ENCODE data around the gene H6PD. TPM values are rescaled to one million over a fixed set of nuclear protein-coding genes. Genes with fewer than 3 reads are reported as not detected.

The H6PD gene
- total and polyA plus RNA-seq, 4 donors: 15.2 to 22.1 (median 17.9) TPM

- peaks cover 9% of the 10 kb centered on the region for H3K36me3 ChIP-seq (ENCODE audit: control insufficient read depth, insufficient read depth, low read length)
- WGBS (ENCODE audit: insufficient coverage): 68% methylated on average over 7 of the region's 9 CpGs
- peaks cover 56% of the 10 kb centered on the region for H3K4me1 ChIP-seq (ENCODE audit: control insufficient read depth, insufficient read depth, low read length)
- no peak for DNase-seq (ENCODE audit: low read depth in 4 of 6, low spot score in 6 of 6)
- no peaks in the 10 kb centered on the region for H3K27me3 ChIP-seq (ENCODE audit: control insufficient read depth, insufficient read depth, low read length)
- H3K4me3 ChIP-seq (ENCODE audit: low read depth, low read length): no peak overlapping the region
- no peaks in the 10 kb centered on the region for H3K9me3 ChIP-seq (ENCODE audit: control insufficient read depth, insufficient read depth, low read length)
- no peak overlapping the region for H3K27ac ChIP-seq (ENCODE audit: low read depth, low read length)
Measured at GRCh38 chr1:9311479-9311878, 76.9 kb downstream of the H6PD start.

DNA sequence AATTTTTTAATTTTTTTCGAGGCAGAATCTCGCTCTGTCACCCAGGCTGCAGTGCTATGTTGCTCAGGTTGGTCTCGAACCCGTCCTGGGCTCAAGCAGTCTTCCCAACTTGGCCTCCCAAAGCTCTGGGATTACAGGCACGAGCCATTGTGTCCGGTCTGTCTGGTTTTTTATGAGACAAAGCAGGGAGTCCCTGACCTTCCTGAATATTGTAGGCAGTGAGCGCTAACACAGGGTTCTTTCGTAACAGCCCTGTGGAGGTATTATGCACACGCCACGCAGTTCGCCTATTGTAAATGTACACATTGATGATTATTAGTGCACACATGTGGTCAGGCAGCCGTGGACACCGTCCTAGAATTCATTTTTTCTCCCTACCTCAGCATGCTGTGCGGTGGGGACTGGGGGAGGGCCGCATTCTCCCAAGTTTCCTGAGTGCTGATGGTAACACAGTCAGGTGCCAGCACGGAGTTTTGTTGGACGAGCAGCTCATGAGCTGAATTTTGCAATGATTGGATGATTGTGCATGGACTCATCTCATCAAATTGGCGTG lies 77.7 kb downstream of the H6PD start:
- no peaks in the 10 kb centered on the region for H3K9me3 ChIP-seq (ENCODE audit: control insufficient read depth, insufficient read depth, low read length)
- H3K4me1 ChIP-seq (ENCODE audit: control insufficient read depth, insufficient read depth, low read length): peaks cover 59% of the 10 kb centered on the region
- H3K36me3 ChIP-seq (ENCODE audit: control insufficient read depth, insufficient read depth, low read length): peaks cover 12% of the 10 kb centered on the region
- no peak overlapping the region for H3K27ac ChIP-seq (ENCODE audit: low read depth, low read length)
- no peak for DNase-seq (ENCODE audit: low read depth in 4 of 6, low spot score in 6 of 6)
- 64% methylated on average over 13 of the region's 18 CpGs for WGBS (ENCODE audit: insufficient coverage)
- H3K4me3 ChIP-seq (ENCODE audit: low read depth, low read length): no peak overlapping the region
- no peaks in the 10 kb centered on the region for H3K27me3 ChIP-seq (ENCODE audit: control insufficient read depth, insufficient read depth, low read length)

DNA sequence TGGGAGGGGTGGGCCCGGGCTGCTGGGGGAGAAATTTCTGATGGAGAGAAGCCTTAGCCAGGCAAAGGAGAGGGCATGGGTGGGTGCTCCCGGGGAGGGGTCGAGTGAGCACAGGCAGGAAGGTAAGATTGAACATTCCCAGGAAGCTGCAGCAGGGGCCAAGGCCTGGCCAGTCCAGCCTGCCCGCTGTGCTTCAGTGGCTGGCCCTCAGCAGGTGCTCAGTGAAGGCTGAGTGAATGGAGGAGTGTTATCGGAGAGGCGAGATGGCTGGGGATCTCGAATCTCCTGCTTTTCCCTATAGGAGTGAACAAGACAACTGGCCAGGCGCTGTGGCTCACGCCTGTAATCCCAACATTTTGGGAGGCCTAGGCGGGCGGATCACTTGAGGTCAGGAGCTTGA lies 79.0 kb downstream of the H6PD start:
- H3K4me1 ChIP-seq (ENCODE audit: control insufficient read depth, insufficient read depth, low read length): peaks cover 67% of the 10 kb centered on the region
- 87% methylated on average over 11 of the region's 11 CpGs for WGBS (ENCODE audit: insufficient coverage)
- no peaks in the 10 kb centered on the region for H3K9me3 ChIP-seq (ENCODE audit: control insufficient read depth, insufficient read depth, low read length)
- H3K36me3 ChIP-seq (ENCODE audit: control insufficient read depth, insufficient read depth, low read length): peaks cover 12% of the 10 kb centered on the region
- H3K27me3 ChIP-seq (ENCODE audit: control insufficient read depth, insufficient read depth, low read length): no peaks in the 10 kb centered on the region
- no peak overlapping the region for H3K4me3 ChIP-seq (ENCODE audit: low read depth, low read length)
- DNase-seq (ENCODE audit: low read depth in 4 of 6, low spot score in 6 of 6): no peak
- H3K27ac ChIP-seq (ENCODE audit: low read depth, low read length): no peak overlapping the region

DNA sequence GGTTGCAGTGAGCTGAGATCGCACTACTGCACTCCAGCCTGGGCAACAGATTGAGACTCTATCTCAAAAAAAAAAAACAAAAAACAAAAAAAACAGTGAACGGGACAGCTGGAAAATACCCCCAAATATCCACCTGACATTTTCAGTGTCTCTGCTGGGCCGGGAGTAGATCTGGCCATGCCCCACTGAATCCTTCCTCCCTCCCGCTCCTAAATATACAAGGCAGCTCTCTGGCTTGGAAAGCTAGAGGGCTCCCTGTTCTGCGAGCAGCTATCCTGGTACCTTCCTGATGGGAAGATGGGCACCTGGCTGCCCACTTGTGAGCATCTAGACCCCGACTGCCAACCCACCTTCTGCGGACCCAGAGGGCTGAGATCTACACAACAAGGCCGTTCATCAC lies 79.5 kb downstream of the H6PD start:
- 79% methylated on average over 4 of the region's 8 CpGs for WGBS (ENCODE audit: insufficient coverage)
- no peak for DNase-seq (ENCODE audit: low read depth in 4 of 6, low spot score in 6 of 6)
- no peak overlapping the region for H3K4me3 ChIP-seq (ENCODE audit: low read depth, low read length)
- H3K9me3 ChIP-seq (ENCODE audit: control insufficient read depth, insufficient read depth, low read length): no peaks in the 10 kb centered on the region
- H3K27me3 ChIP-seq (ENCODE audit: control insufficient read depth, insufficient read depth, low read length): no peaks in the 10 kb centered on the region
- peaks cover 67% of the 10 kb centered on the region for H3K4me1 ChIP-seq (ENCODE audit: control insufficient read depth, insufficient read depth, low read length)
- H3K27ac ChIP-seq (ENCODE audit: low read depth, low read length): no peak overlapping the region
- peaks cover 14% of the 10 kb centered on the region for H3K36me3 ChIP-seq (ENCODE audit: control insufficient read depth, insufficient read depth, low read length)

- 73% methylated on average over 11 of the region's 11 CpGs for WGBS (ENCODE audit: insufficient coverage)
- H3K36me3 ChIP-seq (ENCODE audit: control insufficient read depth, insufficient read depth, low read length): peaks cover 21% of the 10 kb centered on the region
- no peaks in the 10 kb centered on the region for H3K9me3 ChIP-seq (ENCODE audit: control insufficient read depth, insufficient read depth, low read length)
- H3K4me3 ChIP-seq (ENCODE audit: low read depth, low read length): no peak overlapping the region
- no peak for DNase-seq (ENCODE audit: low read depth in 4 of 6, low spot score in 6 of 6)
- peaks cover 71% of the 10 kb centered on the region for H3K4me1 ChIP-seq (ENCODE audit: control insufficient read depth, insufficient read depth, low read length)
- no peaks in the 10 kb centered on the region for H3K27me3 ChIP-seq (ENCODE audit: control insufficient read depth, insufficient read depth, low read length)
- H3K27ac ChIP-seq (ENCODE audit: low read depth, low read length): no peak overlapping the region
Measured at GRCh38 chr1:9314711-9315379, 80.3 kb downstream of the H6PD start.

GRCh38 chr1:9315411-9316079 lies 81.0 kb downstream of the H6PD start:
- no peak overlapping the region for H3K27ac ChIP-seq (ENCODE audit: low read depth, low read length)
- peaks cover 71% of the 10 kb centered on the region for H3K4me1 ChIP-seq (ENCODE audit: control insufficient read depth, insufficient read depth, low read length)
- no peaks in the 10 kb centered on the region for H3K27me3 ChIP-seq (ENCODE audit: control insufficient read depth, insufficient read depth, low read length)
- H3K36me3 ChIP-seq (ENCODE audit: control insufficient read depth, insufficient read depth, low read length): peaks cover 22% of the 10 kb centered on the region
- no peak for DNase-seq (ENCODE audit: low read depth in 4 of 6, low spot score in 6 of 6)
- no peak overlapping the region for H3K4me3 ChIP-seq (ENCODE audit: low read depth, low read length)
- no peaks in the 10 kb centered on the region for H3K9me3 ChIP-seq (ENCODE audit: control insufficient read depth, insufficient read depth, low read length)
- 79% methylated on average over 16 of the region's 20 CpGs for WGBS (ENCODE audit: insufficient coverage)

DNA sequence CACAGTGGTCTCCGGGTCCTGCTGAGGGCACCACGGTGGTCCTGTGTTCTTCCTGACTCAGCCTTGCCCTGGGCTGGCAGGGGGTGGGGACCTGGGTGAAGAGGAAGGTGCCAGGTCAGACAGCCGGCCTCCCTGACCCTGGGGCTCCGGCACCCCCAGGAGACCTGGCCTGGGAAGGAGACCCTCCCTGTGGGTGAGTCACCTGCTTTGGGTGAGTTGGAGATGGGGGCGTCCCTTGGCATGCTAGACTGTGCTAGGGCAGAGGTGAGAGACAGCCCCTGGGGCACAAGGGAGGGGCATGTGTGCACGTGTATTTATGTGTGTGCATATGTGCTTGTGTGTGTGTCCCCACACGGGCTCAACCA lies 81.5 kb downstream of the H6PD start:
- 85% methylated on average over 6 of the region's 7 CpGs for WGBS (ENCODE audit: insufficient coverage)
- no peaks in the 10 kb centered on the region for H3K9me3 ChIP-seq (ENCODE audit: control insufficient read depth, insufficient read depth, low read length)
- no peaks in the 10 kb centered on the region for H3K27me3 ChIP-seq (ENCODE audit: control insufficient read depth, insufficient read depth, low read length)
- H3K36me3 ChIP-seq (ENCODE audit: control insufficient read depth, insufficient read depth, low read length): peaks cover 22% of the 10 kb centered on the region
- H3K4me3 ChIP-seq (ENCODE audit: low read depth, low read length): no peak overlapping the region
- H3K27ac ChIP-seq (ENCODE audit: low read depth, low read length): no peak overlapping the region
- no peak for DNase-seq (ENCODE audit: low read depth in 4 of 6, low spot score in 6 of 6)
- peaks cover 71% of the 10 kb centered on the region for H3K4me1 ChIP-seq (ENCODE audit: control insufficient read depth, insufficient read depth, low read length)

GRCh38 chr1:9316512-9316911 lies 81.9 kb downstream of the H6PD start:
- peaks cover 72% of the 10 kb centered on the region for H3K4me1 ChIP-seq (ENCODE audit: control insufficient read depth, insufficient read depth, low read length)
- H3K9me3 ChIP-seq (ENCODE audit: control insufficient read depth, insufficient read depth, low read length): no peaks in the 10 kb centered on the region
- H3K27me3 ChIP-seq (ENCODE audit: control insufficient read depth, insufficient read depth, low read length): no peaks in the 10 kb centered on the region
- peaks cover 22% of the 10 kb centered on the region for H3K36me3 ChIP-seq (ENCODE audit: control insufficient read depth, insufficient read depth, low read length)
- 94% methylated on average over 24 of the region's 24 CpGs for WGBS (ENCODE audit: insufficient coverage)
- no peak for DNase-seq (ENCODE audit: low read depth in 4 of 6, low spot score in 6 of 6)
- H3K27ac ChIP-seq (ENCODE audit: low read depth, low read length): no peak overlapping the region
- no peak overlapping the region for H3K4me3 ChIP-seq (ENCODE audit: low read depth, low read length)

DNA sequence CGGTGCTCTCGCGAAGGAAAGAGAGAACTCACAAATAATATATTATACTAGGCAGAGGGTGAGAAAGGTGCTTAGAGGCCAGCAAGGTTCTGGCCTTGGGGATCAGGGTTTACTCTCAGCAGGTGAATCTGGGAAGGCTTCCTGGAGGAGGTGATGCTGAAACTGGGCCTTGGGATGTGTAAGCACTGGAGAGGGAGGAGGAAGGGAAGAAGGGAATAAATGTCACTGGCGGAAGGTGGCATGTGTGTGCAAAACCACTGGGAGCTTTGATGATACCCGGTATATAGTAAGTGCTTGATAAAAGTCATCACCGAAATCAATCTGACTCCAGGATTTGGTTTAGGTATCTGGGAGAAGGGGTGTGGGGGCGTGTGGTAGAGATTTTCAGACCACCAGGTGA lies 82.5 kb downstream of the H6PD start:
- Histone ChIP-seq H3K36me3 (ENCODE audit: control insufficient read depth, insufficient read depth, low read length) (peaks cover 22% of the 10 kb centered on the region), H3K4me1 (ENCODE audit: control insufficient read depth, insufficient read depth, low read length) (peaks cover 72% of the 10 kb centered on the region), H3K27me3 (ENCODE audit: control insufficient read depth, insufficient read depth, low read length) (no peaks in the 10 kb centered on the region), H3K4me3 (ENCODE audit: low read depth, low read length) (no peak overlapping the region), H3K27ac (ENCODE audit: low read depth, low read length) (no peak overlapping the region), H3K9me3 (ENCODE audit: control insufficient read depth, insufficient read depth, low read length) (no peaks in the 10 kb centered on the region)
- WGBS (ENCODE audit: insufficient coverage): 91% methylated on average over 4 of the region's 7 CpGs
- DNase-seq (ENCODE audit: low read depth in 4 of 6, low spot score in 6 of 6): no peak

Data from spinal cord (tissue), 10 donors.